Stimulated activated CD8-positive, alpha-beta memory T cell treated with anti-CD3 and anti-CD28 coated beads, Interleukin-4, amount 100 ng/mL, for 24 hours (primary cell): ENCODE measurements around the gene FAAP20.

ENCODE experiments used
- DNase-seq: peaks from one replicate; pipeline ENCODE4 v3.0.0-alpha.2; 2020; ENCODE audit warnings: low read depth

FAAP20 gene

DNA sequence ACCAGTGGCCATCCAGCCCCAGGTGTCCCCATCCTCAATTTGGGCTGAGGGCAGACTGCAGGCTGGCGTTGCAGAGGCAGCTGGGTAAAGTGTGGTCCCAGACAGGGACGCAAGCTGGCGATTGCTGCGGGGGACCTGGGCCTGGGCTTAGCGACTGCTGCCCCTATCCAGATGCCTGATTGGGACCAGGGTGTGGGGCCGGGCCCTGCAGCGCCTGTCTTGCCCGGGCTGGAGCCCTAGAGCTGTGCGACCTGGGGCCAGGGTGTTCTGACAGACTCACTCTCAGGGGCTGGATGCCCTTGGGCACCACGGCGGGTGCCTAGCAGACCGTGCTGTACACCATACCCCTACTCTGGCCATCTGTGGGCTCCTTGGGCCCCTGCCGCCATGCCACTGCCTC is 16.2 kb upstream of the FAAP20 start:
- DNase-seq = no peak

DNA sequence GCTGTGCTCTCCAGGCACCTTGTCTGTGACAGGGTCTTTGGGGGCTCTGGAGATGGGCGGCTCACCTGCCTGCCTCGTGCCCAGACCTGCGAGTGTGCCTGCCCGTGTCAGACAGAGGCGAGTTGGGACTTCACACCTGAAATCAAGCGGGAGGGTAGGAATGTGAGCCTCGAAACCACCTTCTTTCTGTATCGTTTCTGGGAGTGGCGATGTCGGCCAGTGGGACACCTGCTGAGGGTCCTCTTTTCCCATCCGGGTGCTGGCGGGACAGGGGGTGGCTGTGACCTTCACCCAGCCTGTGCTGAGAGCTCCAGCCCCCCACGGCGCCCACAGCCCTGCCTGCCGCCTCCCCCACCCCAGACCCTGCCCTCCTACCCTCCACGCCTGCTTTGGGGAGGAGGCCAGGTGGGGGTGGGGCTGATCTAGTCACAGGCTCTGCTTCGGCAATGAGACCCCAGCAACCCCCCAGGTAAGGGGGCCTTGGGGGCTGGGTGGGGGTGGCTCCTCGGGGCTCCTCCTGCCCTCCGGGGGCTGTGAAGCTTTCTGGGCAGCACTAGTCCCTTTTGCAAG is 15.6 kb upstream of the FAAP20 start:
- DNase-seq = no peak

DNA sequence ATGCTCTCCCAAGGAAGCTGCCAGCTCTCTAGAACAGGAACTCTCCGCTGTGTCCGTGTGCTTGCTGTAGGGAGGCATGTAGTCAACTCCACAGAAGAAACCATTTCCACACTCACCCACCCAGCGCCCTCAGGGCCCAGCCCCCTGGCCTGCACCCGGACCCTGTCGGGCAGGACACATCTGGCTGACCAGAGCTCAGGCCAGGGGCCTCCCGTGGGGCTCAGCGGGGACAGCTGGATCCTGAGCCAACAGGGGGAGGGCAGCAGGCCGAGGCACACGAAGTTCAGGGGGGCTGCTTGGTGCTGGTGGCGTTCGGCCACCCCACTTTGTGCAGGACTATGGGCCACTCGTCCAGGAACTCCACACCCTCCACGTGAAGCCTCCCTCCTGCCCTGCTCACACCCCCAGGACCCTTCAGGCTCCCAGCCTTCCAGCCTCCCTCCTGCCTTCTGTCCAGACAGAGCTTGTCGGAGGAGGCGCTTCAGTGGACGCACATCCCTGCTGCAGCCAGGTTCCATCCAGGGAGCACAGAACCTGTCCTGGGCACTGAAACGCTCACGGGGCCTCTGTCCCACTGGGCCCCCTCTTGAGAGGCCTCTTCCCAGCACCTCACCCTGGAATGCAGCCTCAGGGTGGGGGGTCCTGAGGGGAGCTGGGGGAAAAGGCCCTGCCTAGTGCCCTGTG is 15.0 kb upstream of the FAAP20 start:
- no peak for DNase-seq

GRCh38 chr1:2208309-2209239 is 14.0 kb upstream of the FAAP20 start:
- no peak for DNase-seq

DNA sequence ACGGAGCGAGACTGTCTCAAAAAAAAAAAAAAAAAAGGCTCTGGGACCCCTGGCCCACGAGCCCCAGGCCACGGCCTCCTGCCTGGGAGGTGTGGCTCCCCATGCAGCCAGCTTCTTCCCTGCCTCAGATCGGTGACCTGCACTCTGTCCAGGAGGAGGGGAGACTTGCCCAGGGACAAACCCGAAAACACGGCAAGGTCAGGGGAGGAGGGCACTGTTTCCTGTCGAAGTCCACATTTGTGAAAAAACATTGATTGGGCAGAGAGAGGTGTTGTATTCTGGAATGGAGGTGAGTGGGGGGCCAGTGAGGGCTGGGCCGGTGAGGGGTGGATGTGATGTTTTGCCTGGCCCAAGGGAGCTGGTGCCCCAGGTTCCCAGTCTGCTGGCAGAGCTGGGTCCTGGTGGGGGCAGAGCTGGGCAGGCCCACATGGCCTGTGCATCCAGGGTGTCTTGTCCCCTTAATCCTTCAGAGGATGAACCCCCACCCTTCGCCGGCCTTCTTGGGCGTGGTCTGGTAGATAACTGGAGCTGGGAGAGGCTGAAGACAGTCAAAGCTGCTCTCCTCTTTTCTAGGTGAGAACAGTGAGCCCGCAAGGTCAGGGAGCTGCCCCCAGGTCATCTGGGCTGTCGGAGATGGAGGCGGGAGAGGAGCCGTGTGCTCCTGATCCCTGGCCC is 12.4 kb upstream of the FAAP20 start:
- DNase-seq = no peak

DNA sequence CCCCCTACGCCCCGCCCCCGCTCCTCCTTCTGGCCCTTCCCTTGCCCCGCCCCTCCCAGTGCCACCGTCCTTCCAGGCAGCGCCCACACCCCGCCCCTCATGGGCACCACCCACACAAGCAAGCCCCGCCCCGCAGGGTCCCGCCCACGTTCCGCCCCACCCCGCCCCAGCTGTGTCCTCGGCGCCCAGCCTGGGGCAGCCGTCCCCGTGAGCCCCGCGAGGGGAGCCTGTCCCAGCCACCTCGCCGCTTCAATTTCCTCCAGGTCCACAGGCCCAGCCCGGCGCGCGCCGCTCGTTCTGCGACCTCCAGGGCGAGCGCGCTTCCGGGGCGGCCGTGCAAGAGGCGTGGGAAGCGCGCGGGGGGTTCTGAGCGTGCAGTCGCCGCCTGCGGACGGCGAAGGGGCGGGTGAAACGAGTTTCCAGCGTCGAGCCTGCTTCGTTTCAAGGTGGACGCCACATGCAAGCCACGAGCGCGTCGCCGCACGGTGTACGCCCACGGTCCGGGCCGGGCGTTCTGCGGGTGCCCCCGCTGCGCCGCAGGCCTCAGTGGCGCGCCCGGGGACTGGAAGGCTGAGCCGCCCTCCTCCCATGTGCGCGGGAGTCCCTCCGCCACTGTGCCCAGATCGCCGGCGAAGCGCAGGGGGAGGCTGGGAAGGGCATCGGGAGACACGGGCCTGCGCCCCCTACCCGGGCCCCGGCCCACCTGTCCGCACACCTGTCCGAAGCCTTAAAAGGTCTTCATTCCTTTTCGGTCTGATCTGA is 10.8 kb upstream of the FAAP20 start:
- peak; percentile 85 for DNase-seq

DNA sequence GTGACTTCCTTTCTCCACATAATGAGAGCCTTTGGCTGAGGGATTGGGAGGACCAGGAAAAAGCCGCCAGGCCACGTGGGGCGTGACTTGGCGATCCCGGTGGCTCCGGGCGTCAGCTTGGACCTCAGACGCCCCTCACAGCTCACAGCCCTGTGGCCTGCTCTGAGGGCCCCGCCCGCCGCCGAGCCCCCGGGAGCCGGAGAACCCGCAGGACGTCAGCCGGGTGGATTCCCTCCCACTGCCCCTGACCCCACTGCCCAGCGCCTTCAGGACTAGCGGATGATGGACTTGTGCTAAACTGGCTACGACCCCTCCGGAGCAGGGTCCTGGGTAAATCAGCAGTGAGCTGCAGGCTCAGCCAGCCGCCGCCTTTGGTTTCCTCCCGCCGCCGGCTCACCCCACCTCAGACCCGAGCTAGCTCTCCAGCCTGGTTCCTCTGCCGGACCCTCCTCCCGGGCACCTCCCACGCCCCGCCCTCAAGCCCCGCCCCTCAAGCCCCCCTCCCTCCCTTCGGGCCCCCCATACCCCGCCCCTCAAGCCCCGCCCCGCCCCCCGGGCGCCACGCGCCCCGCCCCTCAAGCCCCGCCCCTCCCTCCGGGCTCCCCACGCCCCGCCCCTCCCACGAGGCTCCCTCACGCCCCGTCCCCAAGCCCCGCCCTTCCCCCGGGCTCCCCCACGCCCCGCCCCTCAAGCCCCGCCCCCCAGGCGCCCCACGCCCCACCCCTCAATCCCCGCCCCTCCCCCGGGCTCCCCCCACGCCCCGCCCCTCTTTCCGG is 10.0 kb upstream of the FAAP20 start:
- no peak for DNase-seq

DNA sequence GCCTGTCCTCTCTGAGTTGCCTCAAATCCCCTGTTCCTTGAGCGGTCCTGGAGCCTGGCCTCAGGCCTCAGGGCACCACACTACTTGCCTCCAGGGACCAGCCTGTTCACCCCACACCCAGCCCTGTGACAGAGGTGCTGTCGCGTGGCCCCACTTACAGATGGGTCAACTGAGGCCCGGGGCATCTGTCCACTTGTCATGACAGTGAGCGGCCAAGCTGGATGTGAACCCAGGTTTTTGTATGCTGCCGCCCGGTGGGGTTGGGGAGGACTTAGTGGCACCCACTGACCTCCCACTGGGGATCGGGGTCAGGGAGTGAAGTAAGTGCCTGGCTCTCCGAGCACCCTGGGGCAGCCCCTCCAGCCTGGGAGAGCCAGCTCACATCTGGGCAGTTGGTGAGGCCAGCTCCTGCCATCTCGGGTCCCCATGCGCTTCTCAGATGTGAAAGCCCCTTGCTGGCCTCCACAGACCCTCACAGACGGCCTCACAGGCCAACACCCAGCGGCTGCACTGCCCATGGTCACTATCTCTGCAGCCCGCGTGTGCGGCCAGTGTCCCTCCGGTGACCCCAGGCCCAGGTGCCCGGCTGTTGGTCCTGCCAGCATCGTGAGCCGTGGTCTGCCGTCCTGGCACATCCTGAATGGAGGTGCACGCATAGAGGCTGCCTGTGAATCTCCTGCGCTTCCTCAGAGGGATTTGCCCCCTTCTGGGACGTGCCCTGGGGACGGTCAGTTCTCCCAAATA is 9.3 kb upstream of the FAAP20 start:
- no peak for DNase-seq

DNA sequence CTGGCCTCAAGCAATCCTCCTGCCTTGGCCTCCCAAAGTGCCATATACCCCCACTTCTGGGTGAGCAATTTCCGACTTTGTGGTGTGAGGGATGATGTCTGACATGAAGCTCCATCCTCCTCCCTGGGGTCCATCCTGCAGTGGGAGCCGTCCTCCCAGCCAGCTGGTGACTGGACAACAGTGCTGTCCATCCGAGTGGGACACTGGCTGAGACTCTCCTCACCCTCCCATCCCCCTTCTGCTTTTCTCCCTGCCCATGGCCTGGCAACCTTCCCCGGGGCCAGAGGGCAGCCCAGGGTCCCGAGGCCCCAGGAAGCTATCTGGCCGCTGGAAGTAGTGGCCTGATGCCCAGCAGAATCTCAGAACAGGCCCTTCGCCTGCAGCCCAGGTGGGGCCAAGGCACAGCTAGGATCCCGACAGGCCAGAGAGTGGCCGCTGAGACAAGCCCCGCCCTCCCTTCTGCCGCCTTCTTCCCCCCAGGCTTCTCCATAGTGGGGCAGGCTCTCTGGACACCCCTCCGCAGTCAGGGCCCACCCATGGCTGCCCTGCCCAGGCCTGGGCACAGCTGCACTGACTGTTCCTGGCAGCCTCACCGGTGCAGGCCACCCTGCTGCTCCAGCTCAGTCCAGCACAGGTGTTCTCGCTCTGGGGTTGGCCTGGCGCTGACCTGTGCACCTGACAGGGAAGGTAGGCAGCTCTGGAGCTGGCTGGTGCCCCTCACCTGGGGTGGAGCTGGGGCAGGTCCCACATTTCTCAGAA is 8.4 kb upstream of the FAAP20 start:
- no peak for DNase-seq

DNA sequence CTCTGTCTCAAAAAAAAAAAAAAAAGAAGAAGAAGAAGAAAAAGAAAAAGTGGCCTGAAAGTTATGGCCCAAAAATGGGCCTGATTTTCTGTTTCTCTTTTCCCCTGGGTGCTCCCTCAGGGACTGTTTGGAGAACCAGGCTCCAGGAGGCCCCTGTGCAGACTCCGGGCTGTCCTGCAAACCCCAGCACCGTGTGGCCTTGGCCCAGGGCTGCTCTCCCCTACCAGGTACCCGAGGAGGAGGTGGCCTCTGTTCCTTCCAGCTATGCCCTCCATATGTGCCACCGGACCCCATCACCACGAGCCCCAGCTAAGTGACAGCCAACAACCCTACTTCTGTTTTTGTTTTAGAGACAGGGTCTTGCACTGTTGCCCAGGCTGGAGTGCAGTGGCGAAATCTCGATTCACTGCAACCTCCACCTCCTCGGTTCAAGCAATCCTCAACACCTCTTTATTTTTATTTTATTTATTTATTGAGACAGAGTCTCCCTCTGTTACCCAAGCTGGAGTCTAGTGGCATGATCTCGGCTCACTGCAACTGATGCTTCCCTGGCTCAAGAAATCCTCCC is 7.5 kb upstream of the FAAP20 start:
- DNase-seq = no peak

DNA sequence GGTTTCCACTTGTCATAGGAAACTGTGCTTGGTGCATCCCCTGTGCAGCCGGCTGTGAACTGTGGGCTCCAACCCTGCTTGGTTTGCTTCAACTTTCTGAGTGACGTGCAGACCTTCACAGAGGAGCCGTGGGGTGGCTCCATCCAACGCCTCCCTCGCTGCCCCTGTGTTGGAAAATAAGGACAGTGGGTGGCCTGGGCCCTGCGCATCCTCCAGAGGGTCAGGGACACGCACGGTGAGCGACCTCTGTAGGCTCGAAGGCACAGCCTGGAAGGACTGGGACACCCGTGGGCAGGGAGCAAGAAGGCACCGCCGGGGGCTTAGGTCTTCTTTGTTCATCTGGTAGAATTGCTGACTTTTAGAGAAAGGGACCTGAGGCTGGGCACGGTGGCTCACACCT is 6.5 kb upstream of the FAAP20 start:
- DNase-seq = no peak

DNA sequence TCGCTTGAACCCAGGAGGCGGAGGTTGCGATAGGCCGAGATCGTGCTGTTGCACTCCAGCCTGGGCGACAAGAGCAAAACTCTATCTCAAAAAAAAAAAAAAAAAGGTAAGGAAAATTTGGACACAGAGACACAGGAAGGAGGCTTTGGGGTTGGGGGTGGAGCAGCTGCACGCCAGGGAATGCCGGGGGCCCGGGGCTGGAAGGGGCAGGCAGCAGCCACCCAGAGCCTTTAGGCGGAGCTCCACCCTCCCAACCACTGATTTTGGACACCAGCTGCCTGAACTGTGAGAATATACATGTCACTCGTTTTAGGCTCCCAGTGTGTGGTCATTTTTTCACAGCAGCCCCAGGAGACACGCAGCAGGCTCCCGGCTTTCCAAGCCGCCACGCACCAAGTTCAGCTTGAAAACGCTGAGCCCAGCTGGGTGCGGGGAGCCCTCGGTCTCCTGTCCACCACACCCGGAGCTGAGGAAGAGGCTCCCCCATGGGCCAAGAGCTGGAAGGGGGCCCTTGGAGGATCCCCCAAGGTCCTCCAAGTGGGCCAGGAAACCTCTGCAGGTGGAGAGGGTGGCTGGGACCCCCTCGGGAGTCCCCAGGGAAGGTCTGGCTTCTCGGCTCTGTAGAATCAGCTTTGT is 5.9 kb upstream of the FAAP20 start:
- no peak for DNase-seq

GRCh38 chr1:2199042-2199810 is 4.7 kb upstream of the FAAP20 start:
- DNase-seq = peak; percentile 73

- no peak for DNase-seq
These were observed 4.0 kb upstream of the FAAP20 start for GRCh38 chr1:2198571-2198970.

DNA sequence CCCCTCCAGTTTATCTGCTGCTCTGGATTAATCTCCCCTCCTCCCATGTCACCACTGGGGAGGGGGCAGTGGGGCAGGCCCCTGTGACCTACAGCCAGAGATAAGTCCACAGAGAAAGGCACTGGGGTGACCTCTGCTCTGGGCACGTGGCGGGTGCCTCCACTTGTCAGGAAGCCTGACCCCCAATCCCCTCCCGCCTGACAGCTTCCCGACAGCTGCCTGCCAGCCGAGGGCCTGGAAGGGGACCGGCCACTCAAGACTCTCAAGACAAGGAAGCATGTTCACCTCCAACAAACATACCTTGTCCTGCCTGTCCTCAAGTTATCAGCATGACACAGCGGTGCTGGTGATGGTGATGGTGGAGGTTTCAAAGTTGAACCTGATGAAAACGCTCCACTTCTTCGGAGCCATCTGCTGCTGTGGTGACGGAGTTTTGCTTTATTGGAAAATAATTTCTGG is 3.2 kb upstream of the FAAP20 start:
- DNase-seq = no peak

DNA sequence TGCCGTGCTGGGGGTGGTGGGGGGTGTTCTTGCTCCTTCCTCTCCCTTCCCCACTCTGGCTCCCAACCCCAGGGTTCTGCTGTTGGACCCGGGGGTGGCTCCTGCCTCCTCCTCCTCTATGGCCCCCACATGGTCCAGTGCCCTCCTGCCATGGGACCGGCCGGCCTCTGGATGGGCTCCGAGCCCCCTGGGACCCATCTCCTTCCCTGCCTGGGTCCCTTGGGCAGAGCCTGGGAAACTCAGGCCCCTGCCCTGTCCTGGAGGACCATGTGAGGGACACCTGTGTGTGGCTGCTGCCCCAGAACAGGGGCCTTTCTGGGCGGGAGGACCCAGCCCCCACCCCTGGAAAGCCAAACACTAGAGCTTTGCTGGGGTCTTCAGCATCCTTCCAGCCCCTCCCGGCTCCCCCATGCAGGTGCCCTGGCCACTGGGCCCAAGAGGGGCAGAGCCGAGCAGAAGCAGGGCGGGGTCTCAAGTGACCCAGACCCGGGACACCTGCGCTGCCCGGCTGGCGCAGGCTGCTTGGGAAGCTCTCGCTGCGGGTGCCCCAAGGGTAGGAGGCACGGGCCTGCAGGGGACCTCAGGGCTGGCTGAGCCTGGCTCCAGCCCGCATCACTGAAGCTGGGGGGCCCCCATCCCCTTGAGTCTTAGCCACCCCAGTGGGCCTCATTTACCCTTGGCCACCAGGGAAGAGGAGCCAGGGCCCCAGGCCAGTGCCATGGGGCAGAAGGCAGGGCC is 2.5 kb upstream of the FAAP20 start:
- no peak for DNase-seq

GRCh38 chr1:2195785-2196184 is 1.2 kb upstream of the FAAP20 start:
- DNase-seq = no peak
